Hippocampal formation (tissue), 2 donors: ENCODE data around the gene SNX25.
"Not testable (repeated sequence)": the region's sequence is repeated elsewhere in the genome, so short reads cannot be mapped to it uniquely, and the experiment has no call there.

Source experiments
- DNase-seq, 2 donors: peaks; one replicate each; lab custom pipeline; 2025; lab: John Stamatoyannopoulos, UW

SNX25 gene

GRCh38 chr4:185344743-185345538 lies 135.5 kb downstream of the SNX25 start:
- DNase-seq, result no peak

- no peak for DNase-seq
Measured at GRCh38 chr4:185346975-185347601, 137.7 kb downstream of the SNX25 start.

- no peak for DNase-seq
Measured at GRCh38 chr4:185351691-185352090, 142.3 kb downstream of the SNX25 start.

- DNase-seq, result no peak
Measured at GRCh38 chr4:185352202-185352601, 142.8 kb downstream of the SNX25 start.

GRCh38 chr4:185352741-185353140 lies 143.3 kb downstream of the SNX25 start:
- DNase-seq, result no peak

- DNase-seq, result no peak
Measured at GRCh38 chr4:185357211-185357610, 147.8 kb downstream of the SNX25 start.

GRCh38 chr4:185357733-185358440 lies 148.5 kb downstream of the SNX25 start:
- no peak for DNase-seq

GRCh38 chr4:185358514-185358913 lies 149.1 kb downstream of the SNX25 start:
- DNase-seq, result no peak

GRCh38 chr4:185358959-185359358 lies 149.6 kb downstream of the SNX25 start:
- DNase-seq, result no peak

- no peak for DNase-seq
Measured at GRCh38 chr4:185359767-185360446, 150.5 kb downstream of the SNX25 start.

- no peak for DNase-seq
Measured at GRCh38 chr4:185361872-185362271, 152.5 kb downstream of the SNX25 start.

- not testable (repeated sequence) for DNase-seq
Measured at GRCh38 chr4:185362570-185362969, 153.2 kb downstream of the SNX25 start.

GRCh38 chr4:185363251-185363650 lies 153.9 kb downstream of the SNX25 start:
- no peak for DNase-seq

GRCh38 chr4:185364886-185365285 lies 155.5 kb downstream of the SNX25 start:
- DNase-seq, result no peak

- no peak for DNase-seq
Measured at GRCh38 chr4:185369731-185370130, 160.3 kb downstream of the SNX25 start.

- DNase-seq, result no peak
Measured at GRCh38 chr4:185370268-185370949, 161.0 kb downstream of the SNX25 start.

- DNase-seq, result no peak
Measured at GRCh38 chr4:185371702-185372101, 162.3 kb downstream of the SNX25 start.

GRCh38 chr4:185374027-185374426 lies 164.6 kb downstream of the SNX25 start:
- no peak for DNase-seq

- DNase-seq, result no peak
Measured at GRCh38 chr4:185374573-185374972, 165.2 kb downstream of the SNX25 start.

GRCh38 chr4:185378264-185378663 lies 168.9 kb downstream of the SNX25 start:
- DNase-seq, result no peak
